DND-41 (cell line): Measurements from ENCODE around the gene PLEKHA6.

Experiments
- EZH2 ChIP-seq: IDR thresholded peaks from 3 replicates; pipeline ENCODE4 v1.6.1; 2012; ENCODE audit warnings: borderline replicate concordance, low read depth, mild to moderate bottlenecking, moderate library complexity, low read length, inconsistent platforms; ENCODE audit not compliant: severe bottlenecking
- TF ChIP-seq, protein P1 (sequence below): IDR thresholded peaks from 2 replicates; pipeline ENCODE4 v1.5.1; 2012; ENCODE audit warnings: borderline replicate concordance, low read length, moderate library complexity, mild to moderate bottlenecking; ENCODE audit not compliant: poor library complexity, severe bottlenecking; ENCODE audit errors: extremely low read depth

DNA sequence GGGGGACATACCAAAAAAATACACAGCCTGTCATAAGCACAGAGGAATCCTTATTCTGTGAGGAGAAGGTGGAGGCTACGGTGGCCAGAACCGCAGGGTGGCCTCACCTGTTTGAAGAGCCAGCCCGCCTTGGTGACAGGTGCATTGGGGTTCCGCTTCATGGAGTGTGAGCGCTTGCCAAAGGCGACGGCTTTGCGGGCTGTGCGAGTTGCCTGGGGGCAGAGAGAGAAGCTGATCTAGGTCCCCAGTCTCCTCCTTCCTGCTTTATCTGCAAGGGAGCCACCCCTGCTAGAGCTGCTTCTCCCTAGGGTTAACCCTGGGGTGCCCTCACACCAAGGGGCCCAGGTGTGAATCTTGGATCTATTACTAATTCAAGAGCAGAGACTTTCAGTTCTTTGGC is 91.6 kb downstream of the PLEKHA6 start:
- TF ChIP-seq, protein P1, sequence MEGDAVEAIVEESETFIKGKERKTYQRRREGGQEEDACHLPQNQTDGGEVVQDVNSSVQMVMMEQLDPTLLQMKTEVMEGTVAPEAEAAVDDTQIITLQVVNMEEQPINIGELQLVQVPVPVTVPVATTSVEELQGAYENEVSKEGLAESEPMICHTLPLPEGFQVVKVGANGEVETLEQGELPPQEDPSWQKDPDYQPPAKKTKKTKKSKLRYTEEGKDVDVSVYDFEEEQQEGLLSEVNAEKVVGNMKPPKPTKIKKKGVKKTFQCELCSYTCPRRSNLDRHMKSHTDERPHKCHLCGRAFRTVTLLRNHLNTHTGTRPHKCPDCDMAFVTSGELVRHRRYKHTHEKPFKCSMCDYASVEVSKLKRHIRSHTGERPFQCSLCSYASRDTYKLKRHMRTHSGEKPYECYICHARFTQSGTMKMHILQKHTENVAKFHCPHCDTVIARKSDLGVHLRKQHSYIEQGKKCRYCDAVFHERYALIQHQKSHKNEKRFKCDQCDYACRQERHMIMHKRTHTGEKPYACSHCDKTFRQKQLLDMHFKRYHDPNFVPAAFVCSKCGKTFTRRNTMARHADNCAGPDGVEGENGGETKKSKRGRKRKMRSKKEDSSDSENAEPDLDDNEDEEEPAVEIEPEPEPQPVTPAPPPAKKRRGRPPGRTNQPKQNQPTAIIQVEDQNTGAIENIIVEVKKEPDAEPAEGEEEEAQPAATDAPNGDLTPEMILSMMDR: no peak
- TF ChIP-seq EZH2: no peak
